Measurements from ENCODE around the gene ILKAP.

ILKAP gene, protein sequence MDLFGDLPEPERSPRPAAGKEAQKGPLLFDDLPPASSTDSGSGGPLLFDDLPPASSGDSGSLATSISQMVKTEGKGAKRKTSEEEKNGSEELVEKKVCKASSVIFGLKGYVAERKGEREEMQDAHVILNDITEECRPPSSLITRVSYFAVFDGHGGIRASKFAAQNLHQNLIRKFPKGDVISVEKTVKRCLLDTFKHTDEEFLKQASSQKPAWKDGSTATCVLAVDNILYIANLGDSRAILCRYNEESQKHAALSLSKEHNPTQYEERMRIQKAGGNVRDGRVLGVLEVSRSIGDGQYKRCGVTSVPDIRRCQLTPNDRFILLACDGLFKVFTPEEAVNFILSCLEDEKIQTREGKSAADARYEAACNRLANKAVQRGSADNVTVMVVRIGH

DNA sequence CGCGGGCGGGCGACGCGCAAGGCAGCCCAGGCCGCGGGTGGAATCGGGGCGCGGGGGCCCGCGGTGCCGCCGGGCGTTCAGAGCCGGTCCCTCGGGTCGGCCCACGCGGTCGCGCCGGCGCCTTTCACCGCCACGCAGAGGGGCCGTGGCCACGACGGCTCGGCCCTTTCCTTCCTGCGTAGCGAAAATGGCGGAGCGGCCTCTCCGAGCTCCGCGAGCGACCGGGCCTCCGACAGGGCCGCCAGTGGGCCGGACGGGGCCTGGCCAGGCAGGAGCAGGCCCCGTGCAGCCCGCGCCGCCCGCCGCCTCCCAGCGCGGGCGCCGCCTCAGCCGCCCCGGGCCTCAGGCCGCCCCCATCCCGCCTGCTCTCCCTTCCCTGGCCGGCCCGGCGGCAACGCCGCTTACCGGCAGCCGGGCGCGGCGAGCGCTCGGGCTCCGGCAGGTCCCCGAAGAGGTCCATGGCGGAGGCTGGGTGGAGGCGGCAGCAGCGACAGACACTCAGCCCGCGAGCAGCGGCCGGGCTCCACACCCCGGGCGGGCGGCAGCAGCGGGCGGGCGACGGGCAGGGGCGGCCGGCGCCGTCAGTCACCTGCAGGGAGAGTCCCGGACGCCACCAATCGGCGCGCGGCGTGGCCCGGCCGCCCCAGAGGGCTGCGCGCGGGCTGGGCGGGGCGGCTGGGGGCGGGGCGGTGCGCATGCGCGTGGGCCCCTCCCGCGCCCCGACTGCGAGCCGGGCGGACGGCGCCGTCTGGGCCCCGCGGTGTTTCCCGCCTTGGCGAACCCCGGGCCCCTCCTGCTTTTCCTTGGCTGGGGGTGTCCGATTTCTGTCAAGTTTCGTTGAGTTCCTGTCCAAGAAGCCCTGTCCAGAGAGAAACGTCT, at the start of gene ILKAP:
Gene ILKAP, minus strand, starts transcription at position 602 of the 879 bp plus-strand sequence. Its CDS starts 142 bp downstream, at position 460.
- peak; percentile 56 to 58 for DNase-seq (ENCODE audit: low read depth in 2 of 2)

- DNase-seq (ENCODE audit: low read depth in 2 of 2) = no peak
Measured at GRCh38 chr2:238252766-238253630, 49.5 kb upstream of the ILKAP start.

DNA sequence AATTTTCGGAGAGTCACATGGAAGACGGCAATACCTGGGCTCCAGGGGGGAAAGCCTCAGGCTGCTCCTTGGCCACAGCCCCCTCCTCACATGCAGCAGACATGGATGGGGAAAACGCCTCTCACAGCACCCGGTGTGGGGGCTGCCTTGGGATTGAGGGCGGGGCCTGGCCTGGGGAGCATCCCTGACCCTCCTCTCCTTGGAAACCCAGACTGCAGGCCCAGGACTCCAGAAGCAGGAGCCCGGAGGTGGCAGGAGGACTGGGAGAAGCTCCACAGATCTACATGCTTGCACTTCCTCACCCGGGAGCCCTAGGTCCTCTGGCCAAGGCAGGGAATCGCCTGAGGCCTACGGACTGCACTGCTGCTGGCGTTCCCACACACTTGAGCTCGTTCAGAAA, 48.5 kb upstream of the ILKAP start:
- DNase-seq (ENCODE audit: low read depth in 2 of 2) = no peak

DNA sequence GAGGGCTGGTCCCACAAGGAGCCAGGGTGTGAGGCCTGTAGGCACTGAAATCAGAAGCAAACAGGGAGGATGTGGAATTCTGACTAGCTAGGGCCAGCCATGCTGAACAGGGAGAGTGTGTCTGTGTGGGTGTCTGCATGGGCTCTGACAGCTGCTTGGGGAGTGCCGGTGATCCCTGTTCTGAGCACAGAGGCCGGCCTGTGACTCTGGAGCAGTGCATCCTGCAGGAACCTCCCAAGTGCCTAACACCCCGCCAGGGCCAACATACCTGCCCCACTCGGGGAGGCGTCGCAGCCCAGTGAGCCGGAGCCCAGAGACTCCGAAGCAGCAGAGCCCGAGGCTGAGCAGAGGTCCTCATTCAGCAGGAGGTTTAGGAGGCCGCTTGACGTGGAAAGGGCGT, 47.8 kb upstream of the ILKAP start:
- DNase-seq (ENCODE audit: low read depth in 2 of 2) = no peak

- DNase-seq (ENCODE audit: low read depth in 2 of 2) = no peak
Measured at GRCh38 chr2:238250896-238251295, 47.4 kb upstream of the ILKAP start.

DNA sequence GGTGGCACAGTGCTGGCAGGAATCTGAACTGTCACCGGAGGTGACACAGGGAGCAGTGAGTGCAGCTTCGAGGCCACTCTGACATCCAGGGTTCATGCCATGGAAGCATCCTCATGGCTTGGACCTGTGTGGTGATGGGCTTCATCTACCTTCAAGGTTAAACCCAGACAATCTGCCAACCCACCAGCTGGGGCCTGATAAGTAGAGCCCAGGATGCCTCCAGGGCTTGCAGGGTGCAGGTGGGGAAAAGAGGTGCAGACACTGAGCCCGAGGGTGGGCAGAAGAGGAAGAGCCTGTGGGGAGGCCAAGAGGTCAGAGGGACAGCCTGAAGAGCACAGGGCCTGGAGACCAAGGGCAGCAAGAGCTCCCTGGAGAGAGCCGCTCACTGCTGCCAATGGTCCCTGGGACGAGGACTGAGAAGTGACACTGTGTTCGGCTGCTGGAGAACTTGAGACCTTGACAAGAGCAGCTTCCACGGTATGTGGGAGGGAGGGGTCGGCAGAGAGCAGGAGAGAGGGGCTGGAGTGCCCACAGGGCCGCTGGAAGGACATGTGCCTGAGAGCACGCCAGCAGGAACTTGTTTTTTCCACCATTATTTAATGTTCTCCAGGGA, 44.5 kb upstream of the ILKAP start:
- DNase-seq (ENCODE audit: low read depth in 2 of 2) = no peak

DNA sequence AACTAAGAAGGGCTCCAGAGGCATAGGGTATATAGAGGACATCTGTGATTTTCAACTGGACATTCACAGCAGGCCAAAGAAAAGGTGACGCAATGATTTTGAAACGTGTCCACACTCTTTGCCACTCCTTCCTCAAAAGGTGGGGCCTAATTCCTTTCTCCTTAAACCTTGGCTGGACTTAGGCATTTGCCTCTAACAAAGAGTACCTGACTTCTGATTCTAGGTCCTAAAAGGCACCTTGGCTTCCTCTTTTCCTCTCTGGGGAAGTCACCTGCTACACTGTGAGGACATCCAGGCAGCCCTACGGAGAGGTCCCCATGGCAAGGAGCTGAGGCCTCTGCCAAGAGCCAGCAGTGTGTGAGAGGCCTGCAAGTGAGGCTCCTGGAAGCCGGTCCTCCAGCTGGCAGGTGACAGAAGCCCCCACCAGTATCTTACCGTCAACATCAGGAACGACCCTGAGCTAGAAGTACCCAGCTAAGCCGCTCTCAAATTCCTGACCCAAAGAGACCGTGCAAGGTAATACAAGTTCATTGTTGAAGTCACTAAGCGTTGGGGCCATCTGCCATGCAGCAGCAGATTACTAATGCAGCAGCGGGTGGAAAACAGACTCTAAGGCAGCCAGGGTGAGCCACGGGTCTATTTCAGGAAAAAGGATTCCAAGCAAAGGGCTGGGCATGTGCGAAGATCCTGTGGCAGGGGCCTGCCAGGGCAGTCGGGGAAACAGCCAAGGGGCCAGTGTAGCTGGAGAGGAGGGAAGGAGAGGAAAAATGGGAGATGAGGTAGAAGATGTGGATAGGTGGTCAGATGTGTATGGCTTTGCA, 43.7 kb upstream of the ILKAP start:
- DNase-seq (ENCODE audit: low read depth in 2 of 2) = no peak

GRCh38 chr2:238244151-238244550, 40.7 kb upstream of the ILKAP start:
- DNase-seq (ENCODE audit: low read depth in 2 of 2) = no peak

- no peak for DNase-seq (ENCODE audit: low read depth in 2 of 2)
Measured at GRCh38 chr2:238243496-238244076, 40.1 kb upstream of the ILKAP start.

- DNase-seq (ENCODE audit: low read depth in 2 of 2) = no peak
Measured at GRCh38 chr2:238242731-238243495, 39.4 kb upstream of the ILKAP start.

DNA sequence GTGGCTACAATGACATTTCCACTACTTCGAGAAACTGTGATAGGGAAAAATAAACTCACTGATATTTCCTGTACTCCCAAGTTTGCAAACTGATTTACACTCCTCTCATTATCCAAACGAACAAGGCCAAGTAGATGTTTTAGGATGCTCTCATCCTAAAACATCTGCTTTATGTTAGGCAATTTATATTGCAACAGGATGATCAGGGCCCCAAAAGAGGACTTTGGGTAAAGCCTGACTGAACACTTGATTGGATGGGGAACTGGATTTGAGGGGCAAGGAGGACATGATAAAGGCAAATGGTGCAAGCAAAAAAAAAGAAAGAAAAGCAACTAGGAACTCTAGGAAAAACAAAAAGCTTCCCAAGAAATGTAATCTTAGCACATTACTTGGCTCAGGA, 38.5 kb upstream of the ILKAP start:
- no peak for DNase-seq (ENCODE audit: low read depth in 2 of 2)

DNA sequence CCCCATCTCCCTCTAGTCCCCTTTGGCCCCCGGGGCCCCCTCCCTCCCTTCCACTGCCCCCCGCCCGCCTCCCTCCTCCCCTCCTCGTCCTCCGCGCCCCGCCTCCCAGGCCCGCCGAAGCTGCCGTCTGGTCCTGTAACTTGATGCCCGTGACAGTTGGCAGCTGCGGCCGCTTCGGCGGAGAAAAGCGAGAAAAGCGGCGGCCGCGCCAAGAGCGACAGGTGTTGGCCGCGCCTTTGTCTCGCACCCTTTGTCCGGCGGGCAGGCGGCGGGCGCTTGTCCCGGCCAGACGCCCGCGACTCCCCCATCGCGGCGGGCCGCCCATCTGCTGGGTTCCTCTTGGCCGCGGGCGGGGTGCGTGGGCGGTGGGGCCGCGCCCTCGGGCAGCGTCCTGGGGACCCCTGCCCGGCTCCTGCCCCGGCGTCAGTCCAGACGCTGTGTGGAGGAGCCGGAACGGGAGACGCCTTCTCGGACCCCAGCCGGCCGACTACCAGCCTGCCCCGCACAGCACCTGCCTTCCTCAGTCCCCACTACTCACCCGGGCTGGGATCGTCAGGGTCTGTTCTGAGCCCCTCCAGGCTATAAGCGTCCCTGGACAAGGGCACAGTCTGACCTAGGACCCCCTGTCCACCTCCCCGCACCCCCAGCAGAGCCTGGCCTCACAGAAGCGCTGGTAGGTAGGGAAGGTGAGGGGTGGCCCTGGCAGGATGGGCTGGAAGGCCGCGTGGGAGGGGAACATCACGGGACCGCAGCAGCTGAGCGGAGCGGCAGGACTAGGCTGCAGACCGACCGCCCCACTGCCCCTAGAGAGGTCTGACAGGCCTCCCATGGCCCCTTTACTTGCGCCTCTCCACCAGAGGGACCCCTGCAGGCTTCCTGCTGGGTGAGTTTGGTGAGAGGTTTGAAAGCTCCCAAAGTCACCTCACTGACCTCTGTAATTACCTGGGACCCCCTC, 37.5 kb upstream of the ILKAP start:
- DNase-seq (ENCODE audit: low read depth in 2 of 2) = no peak

GRCh38 chr2:238239863-238240756, 36.6 kb upstream of the ILKAP start, which contains the start of gene HES6:
Gene HES6 (minus strand): TSS chr2:238240038. CDS start chr2:238239905, 133 bp downstream.
- DNase-seq (ENCODE audit: low read depth in 2 of 2) = peak; percentile 50 to 52

DNA sequence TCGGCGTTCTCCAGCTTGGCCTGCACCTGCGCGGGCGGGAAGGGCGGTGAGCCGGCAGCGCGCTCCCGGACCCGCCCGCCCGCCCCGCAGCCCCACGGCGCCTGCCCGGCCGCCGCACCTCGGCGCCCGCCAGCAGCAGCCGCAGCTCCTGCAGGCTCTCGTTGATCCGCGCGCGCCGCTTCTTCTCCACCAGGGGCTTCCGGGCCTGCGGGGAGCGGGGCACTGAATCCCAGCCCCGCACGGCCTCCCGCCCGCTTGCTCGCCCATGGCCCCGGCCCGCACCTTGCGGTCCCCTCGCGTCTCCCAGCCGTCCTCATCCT, 36.0 kb upstream of the ILKAP start:
- no peak for DNase-seq (ENCODE audit: low read depth in 2 of 2)

- DNase-seq (ENCODE audit: low read depth in 2 of 2) = no peak
Measured at GRCh38 chr2:238238766-238239542, 35.5 kb upstream of the ILKAP start.

GRCh38 chr2:238238311-238238765, 34.8 kb upstream of the ILKAP start:
- no peak for DNase-seq (ENCODE audit: low read depth in 2 of 2)
